Endothelial cell of umbilical vein (primary cell): ENCODE results near the gene VAT1. TPM values are rescaled to one million over a fixed set of nuclear protein-coding genes. Genes with fewer than 3 reads are reported as not detected.
A peak's percentile ranks its signal among the peaks of the same experiment; 100 is the strongest.

Experiments used
- BruUV-seq: library from RNA; stranded (reverse); fragments of 400-500 nt; replicated peaks from 2 replicates; lab custom pipeline; 2021; lab: Mats Ljungman, UMichigan
- CTCF ChIA-PET: fragments of 300-600, 350-600 bp; sonication (Branson Sonifier 250); formaldehyde crosslinking; loops from one replicate; lab custom pipeline; 2021; ENCODE audit warnings: antibody characterized with exemption, inconsistent platforms; lab: Charles Lee
- POLR2A ChIA-PET: fragments of 300-600, 350-600 bp; sonication (Branson Sonifier 250); formaldehyde crosslinking; loops from one replicate; lab custom pipeline; 2021; ENCODE audit warnings: antibody characterized with exemption, inconsistent platforms; lab: Charles Lee
- DNase-seq: peaks from one replicate; pipeline ENCODE4 v3.0.0-alpha.2; 2011; ENCODE audit warnings: low read depth, low spot score
- FAIRE-seq: peaks from 2 replicates; lab custom pipeline; 2011; peaks lifted over from hg19 to GRCh38; lab: Jason Lieb, UNC
- H2AFZ ChIP-seq: 2 replicates; pipeline ENCODE4 v1.6.0; 2012; ENCODE audit warnings: low read depth, low read length, control low read depth, inconsistent platforms
- H3K27ac ChIP-seq: 2 replicates; pipeline ENCODE4 v1.5.1; 2011; ENCODE audit warnings: low read depth, mild to moderate bottlenecking, control low read depth, low read length, moderate library complexity; ENCODE audit not compliant: insufficient read depth
- H3K27me3 ChIP-seq, 2 experiments: 2 replicates each; pipeline versions ENCODE4 v1.6.0 to v1.6.1; 2011; ENCODE audit warnings: low read length in 2 of 2, mixed read lengths in 1 of 2; ENCODE audit not compliant: control insufficient read depth in 2 of 2, insufficient read depth in 2 of 2
- H3K36me3 ChIP-seq, 2 experiments: 2 replicates in 1 of 2; 3 replicates in 1 of 2; pipeline ENCODE4 v1.5.1; 2011; ENCODE audit warnings: low read length in 2 of 2, mild to moderate bottlenecking in 1 of 2, moderate library complexity in 1 of 2; ENCODE audit not compliant: control insufficient read depth in 2 of 2, insufficient read depth in 2 of 2; ENCODE audit errors: extremely low read depth in 1 of 2
- H3K4me1 ChIP-seq: 3 replicates; pipeline ENCODE4 v1.5.1; 2011; ENCODE audit warnings: mild to moderate bottlenecking, low read length; ENCODE audit not compliant: control insufficient read depth, insufficient read depth; ENCODE audit errors: extremely low read depth
- H3K4me2 ChIP-seq: 2 replicates; pipeline ENCODE4 v1.6.1; 2011; ENCODE audit warnings: low read length, control low read depth, mixed read lengths; ENCODE audit not compliant: insufficient read depth
- H3K4me3 ChIP-seq, 3 experiments: fragments of 200-600 bp in 1 of 3; sonication (generic), shearing (Covaris generic) in 1 of 3; replicated peaks in 1 of 3; 2 replicates each; pipeline ENCODE4 v1.5.1; 2011 to 2016; ENCODE audit warnings: control low read depth in 3 of 3, low read length in 3 of 3, mild to moderate bottlenecking in 2 of 3, inconsistent platforms in 1 of 3, low read depth in 1 of 3, moderate library complexity in 1 of 3; ENCODE audit not compliant: insufficient read depth in 1 of 3
- H3K79me2 ChIP-seq: 2 replicates; pipeline ENCODE4 v1.6.0; 2012; ENCODE audit warnings: low read length, inconsistent platforms; ENCODE audit not compliant: control insufficient read depth, insufficient read depth
- H3K9ac ChIP-seq: replicated peaks from 2 replicates; pipeline ENCODE3; 2011; ENCODE audit warnings: low read length, control low read depth; ENCODE audit not compliant: insufficient read depth; ENCODE audit errors: extremely low read depth
- H3K9me1 ChIP-seq: replicated peaks from 3 replicates; pipeline ENCODE4 v1.6.0; 2011; ENCODE audit warnings: mild to moderate bottlenecking, low read length; ENCODE audit not compliant: control insufficient read depth, insufficient read depth; ENCODE audit errors: extremely low read depth
- H3K9me3 ChIP-seq: replicated peaks from 2 replicates; pipeline ENCODE4 v1.5.1; 2012; ENCODE audit warnings: low read length, inconsistent platforms; ENCODE audit not compliant: control insufficient read depth, insufficient read depth
- H4K20me1 ChIP-seq: replicated peaks from 2 replicates; pipeline ENCODE3; 2011; ENCODE audit warnings: mild to moderate bottlenecking, low read length; ENCODE audit not compliant: control insufficient read depth, insufficient read depth; ENCODE audit errors: extremely low read depth
- CTCF ChIP-seq, 2 donors: IDR thresholded peaks; 1 replicate in 1 of 2; 2 replicates in 1 of 2; pipeline ENCODE4 v1.5.1; 2011; ENCODE audit warnings: low read length in 2 of 2, mild to moderate bottlenecking in 2 of 2, moderate library complexity in 2 of 2, control low read depth in 1 of 2, inconsistent platforms in 1 of 2, low read depth in 1 of 2; ENCODE audit not compliant: insufficient read depth in 1 of 2; ENCODE audit errors: extremely low read depth in 1 of 2
- EZH2 ChIP-seq: IDR thresholded peaks from 2 replicates; pipeline ENCODE4 v1.6.1; 2012; ENCODE audit warnings: borderline replicate concordance, low read depth, mild to moderate bottlenecking, moderate library complexity, low read length, inconsistent platforms; ENCODE audit not compliant: severe bottlenecking
- FOS ChIP-seq: IDR thresholded peaks from 2 replicates; pipeline ENCODE4 v1.6.1; 2011; ENCODE audit warnings: mild to moderate bottlenecking, low read length, moderate library complexity, borderline replicate concordance; ENCODE audit not compliant: insufficient read depth
- GATA2 ChIP-seq: IDR thresholded peaks from 2 replicates; pipeline ENCODE4 v1.7.0; 2011; ENCODE audit warnings: low read depth, mild to moderate bottlenecking, moderate library complexity, mixed read lengths, low read length; ENCODE audit not compliant: insufficient read length, insufficient read depth
- JUN ChIP-seq: IDR thresholded peaks from 2 replicates; pipeline ENCODE4 v1.6.1; 2011; ENCODE audit warnings: borderline replicate concordance, low read depth; ENCODE audit not compliant: insufficient read length, insufficient read depth
- MAX ChIP-seq: IDR thresholded peaks from 2 replicates; pipeline ENCODE4 v1.6.1; 2011; ENCODE audit not compliant: insufficient read depth, insufficient read length
- MYC ChIP-seq: IDR thresholded peaks from one replicate; pipeline ENCODE4 v1.6.1; 2011; ENCODE audit warnings: mild to moderate bottlenecking, low read depth, low read length
- POLR2A ChIP-seq: IDR thresholded peaks from 2 replicates; pipeline ENCODE4 v1.6.1; 2012; ENCODE audit warnings: low read depth, mild to moderate bottlenecking, control low read depth, low read length
- POLR2AphosphoS5 ChIP-seq: IDR thresholded peaks from 2 replicates; pipeline ENCODE4 v1.6.1; 2012; ENCODE audit warnings: low read depth, mild to moderate bottlenecking, control low read depth, low read length, moderate library complexity; ENCODE audit not compliant: insufficient read depth
- dilution Hi-C: fragments of 300-500 bp; cut with MboI; formaldehyde crosslinking; loops from one replicate; pipeline ENCODE4 v1.15.0; 2019; ENCODE audit warnings: low sequenced_read_pairs; ENCODE audit not compliant: extremely low pct_ligation_motif_present
- intact Hi-C: fragments of 100-400 bp; cut with micrococcal nuclease; formaldehyde crosslinking; loops from one replicate; pipeline ENCODE4 v1.10.0; 2022
- polyA plus RNA-seq, 4 experiments: library from polyadenylated mRNA; depleted of rRNA in 3 of 4; stranded (reverse) in 3 of 4; unstranded in 1 of 4; fragments of >200 nt; gene quantifications; 2 replicates each; pipeline versions ENCODE4 v1.2.1 to v1.2.3, GENCODE V29; 2011 to 2012; ENCODE audit warnings: missing spikeins in 1 of 4
- total RNA-seq: library from RNA; stranded (reverse); gene quantifications from 2 replicates; pipeline ENCODE4 v1.2.3, GENCODE V29; 2021

The VAT1 gene
- total and polyA plus RNA-seq, 2 donors (not counting 3 experiments of a cell fraction or from before 2014, with no cell fraction given), result 339 to 482 TPM

GRCh38 chr17:43010667-43011308 lies 11.4 kb downstream of the VAT1 start:
- Histone ChIP-seq H3K4me1 (peaks cover 10% of the 10 kb centered on the region), H3K79me2 (no peaks in the 10 kb centered on the region), H3K4me3 (no peak overlapping the region), H3K9me3 (no peaks in the 10 kb centered on the region), H3K4me2 (no peak overlapping the region), H3K9ac (no peak overlapping the region), H3K36me3 (peaks cover 3 to 18% of the 10 kb centered on the region in 2 experiments), H4K20me1 (no peaks in the 10 kb centered on the region), H3K9me1 (no peaks in the 10 kb centered on the region), H2AFZ (no peak overlapping the region), H3K27me3 (no peaks in the 10 kb centered on the region), H3K27ac (no peak overlapping the region)
- intact Hi-C loops, result no loop called here
- DNase-seq, result no peak
- dilution Hi-C loops, result no loop called here
- no peak for TF ChIP-seq FOS
- TF ChIP-seq MAX, result no peak
- TF ChIP-seq POLR2AphosphoS5, result no peak
- no peak for TF ChIP-seq JUN
- no peak for TF ChIP-seq EZH2
- TF ChIP-seq GATA2, result no peak
- TF ChIP-seq CTCF (IDR thresholded peaks at IDR 0.05; ENCODE audit: extremely low read depth in 1 of 2, insufficient read depth in 1 of 2, low read depth in 1 of 2, low read length in 2 of 2), result no peak
- no peak for TF ChIP-seq MYC
- TF ChIP-seq POLR2A, result no peak
- FAIRE-seq, result peak; percentile 54
- ChIA-PET POLR2A (no interaction called here), CTCF (interaction anchor here (1.4 kb wide), 1 partner anchor 9 kb away, joined by 3 read pairs; no protein-coding TSS in a partner anchor)
- no TSS peak for BruUV-seq
